HepG2 (cell line): ENCODE measurements around the gene PHF19.

Experiments
- ATF7-NPFF ChIP-seq: sonication (generic); formaldehyde crosslinking; IDR thresholded peaks from 2 replicates; pipeline ENCODE4 v1.8.1; 2023; ENCODE audit warnings: mild to moderate bottlenecking, low read depth, missing genetic modification reagents, moderate library complexity
- CREB1 ChIP-seq, 2 experiments: fragments of 450-650 bp in 1 of 2; IDR thresholded peaks; 2 replicates each; pipeline ENCODE4 v1.6.1; 2016 to 2017; ENCODE audit warnings: control low read depth in 1 of 2, mild to moderate bottlenecking in 1 of 2, missing compliant biosample characterization in 1 of 2, missing genetic modification characterization in 1 of 2
- CTCF ChIP-seq: sonication (generic); formaldehyde crosslinking; IDR thresholded peaks from 2 replicates; pipeline ENCODE4 v1.5.0; 2020; ENCODE audit warnings: mild to moderate bottlenecking, missing genetic modification reagents, moderate library complexity
- HHEX ChIP-seq: IDR thresholded peaks from 2 replicates; pipeline ENCODE4 v1.6.1; 2016; ENCODE audit warnings: control low read depth
- IKZF1 ChIP-seq: fragments of 450-650 bp; IDR thresholded peaks from 2 replicates; pipeline ENCODE4 v1.7.1; 2016
- MTA3 ChIP-seq: sonication (generic); formaldehyde crosslinking; IDR thresholded peaks from 2 replicates; pipeline ENCODE4 v1.4.0; 2020; ENCODE audit warnings: missing genetic modification reagents
- POLR2A ChIP-seq, 2 experiments: IDR thresholded peaks; 2 replicates each; pipeline ENCODE4 v1.6.1; 2011; ENCODE audit warnings: low read depth in 2 of 2, low read length in 2 of 2, mild to moderate bottlenecking in 1 of 2, moderate library complexity in 1 of 2; ENCODE audit not compliant: insufficient read depth in 1 of 2
- REST ChIP-seq, 2 experiments: IDR thresholded peaks; 2 replicates each; pipeline ENCODE4 v1.6.1; 2011 to 2012; ENCODE audit warnings: low read length in 2 of 2, borderline replicate concordance in 1 of 2, low read depth in 1 of 2, mild to moderate bottlenecking in 1 of 2, moderate library complexity in 1 of 2
- SIN3A ChIP-seq: IDR thresholded peaks from 2 replicates; pipeline ENCODE4 v1.6.1; 2011; ENCODE audit warnings: low read depth, mild to moderate bottlenecking, control low read depth, low read length, borderline replicate concordance
- THRA ChIP-seq: sonication (generic); formaldehyde crosslinking; IDR thresholded peaks from 2 replicates; pipeline ENCODE4 v1.4.0; 2020; ENCODE audit warnings: missing genetic modification reagents, borderline replicate concordance
- ZNF724P ChIP-seq: sonication (generic); formaldehyde crosslinking; IDR thresholded peaks from 2 replicates; pipeline ENCODE4 v1.8.0; 2022; ENCODE audit warnings: missing genetic modification reagents, borderline replicate concordance

- TF ChIP-seq ATF7-NPFF (CRISPR knock-in tag) (no peak), ZNF724P (CRISPR knock-in tag) (no peak), CTCF (CRISPR knock-in tag) (no peak), HHEX (CRISPR knock-in tag) (no peak), MTA3 (no peak), THRA (no peak), REST (IDR thresholded peaks at IDR 0.05; ENCODE audit: borderline replicate concordance in 1 of 2, low read depth in 1 of 2, low read length in 2 of 2) (no peak), IKZF1 (no peak), POLR2A (IDR thresholded peaks at IDR 0.05; ENCODE audit: insufficient read depth in 1 of 2, low read depth in 2 of 2, low read length in 2 of 2) (no peak), SIN3A (no peak), CREB1 (IDR thresholded peaks at IDR 0.05) (no peak), CREB1 (CRISPR knock-in tag; IDR thresholded peaks at IDR 0.05) (no peak)
Observed at GRCh38 chr9:120818595-120818994, 58.4 kb downstream of the PHF19 start.
